Frontal cortex (tissue), 4 donors: Measurements from ENCODE around the gene CHMP6. TPM values are rescaled to one million over a fixed set of nuclear protein-coding genes. Genes with fewer than 3 reads are reported as not detected.
A peak's percentile ranks its signal among the peaks of the same experiment; 100 is the strongest.

Experiments used
- DNase-seq, 2 donors: peaks; one replicate each; pipeline ENCODE4 v3.0.0; 2012; ENCODE audit warnings: low spot score in 2 of 2
- FAIRE-seq: peaks from 2 replicates; lab custom pipeline; 2012; peaks lifted over from hg19 to GRCh38; lab: Jason Lieb, UNC
- total RNA-seq: library from RNA; depleted of rRNA; stranded (reverse); fragments of >200 nt; gene quantifications from one replicate; pipeline ENCODE4 v1.2.3, GENCODE V29; 2014
- donor health status: control.
- donor health status: control.
- donor health status: control.

The CHMP6 gene
- total RNA-seq, 1 donor from 2014 or later, result 10.2 TPM

DNA sequence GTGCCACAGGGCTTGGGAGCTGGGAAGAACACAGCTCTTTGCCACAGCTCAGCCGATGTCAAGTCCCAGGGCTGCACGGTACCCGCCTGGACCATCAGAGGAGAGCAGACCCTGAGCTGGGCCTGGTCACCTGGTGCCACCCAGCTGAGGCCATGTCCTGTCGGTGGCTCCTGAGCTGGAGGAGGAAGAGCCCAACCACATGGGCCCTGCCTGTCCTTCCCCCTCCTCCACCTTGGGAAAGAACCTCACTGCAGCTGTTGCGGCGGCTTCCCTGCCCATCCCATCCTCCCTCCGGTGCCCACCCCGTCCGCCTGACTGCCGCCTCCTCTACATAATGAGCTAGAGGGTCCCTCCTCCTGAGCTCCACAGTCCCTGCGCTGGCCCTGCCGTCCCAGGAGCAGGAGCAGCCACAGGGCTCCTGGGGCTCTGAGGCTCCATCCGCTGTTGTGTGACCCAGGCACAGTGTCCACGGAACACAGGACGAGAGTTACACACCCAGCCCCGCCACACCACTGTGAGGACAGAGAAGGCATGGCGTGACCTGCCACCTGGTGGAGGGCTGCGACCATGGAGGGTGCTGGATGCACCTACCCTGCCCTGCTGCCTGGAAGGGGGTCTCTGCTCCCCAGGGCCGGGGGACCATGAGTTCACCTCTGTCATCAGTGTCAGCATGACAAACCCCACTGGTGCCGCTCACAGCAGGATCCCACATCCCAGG, 21.4 kb upstream of the CHMP6 start:
- FAIRE-seq (no peak), DNase-seq (peak; percentile 56 to 72)

DNA sequence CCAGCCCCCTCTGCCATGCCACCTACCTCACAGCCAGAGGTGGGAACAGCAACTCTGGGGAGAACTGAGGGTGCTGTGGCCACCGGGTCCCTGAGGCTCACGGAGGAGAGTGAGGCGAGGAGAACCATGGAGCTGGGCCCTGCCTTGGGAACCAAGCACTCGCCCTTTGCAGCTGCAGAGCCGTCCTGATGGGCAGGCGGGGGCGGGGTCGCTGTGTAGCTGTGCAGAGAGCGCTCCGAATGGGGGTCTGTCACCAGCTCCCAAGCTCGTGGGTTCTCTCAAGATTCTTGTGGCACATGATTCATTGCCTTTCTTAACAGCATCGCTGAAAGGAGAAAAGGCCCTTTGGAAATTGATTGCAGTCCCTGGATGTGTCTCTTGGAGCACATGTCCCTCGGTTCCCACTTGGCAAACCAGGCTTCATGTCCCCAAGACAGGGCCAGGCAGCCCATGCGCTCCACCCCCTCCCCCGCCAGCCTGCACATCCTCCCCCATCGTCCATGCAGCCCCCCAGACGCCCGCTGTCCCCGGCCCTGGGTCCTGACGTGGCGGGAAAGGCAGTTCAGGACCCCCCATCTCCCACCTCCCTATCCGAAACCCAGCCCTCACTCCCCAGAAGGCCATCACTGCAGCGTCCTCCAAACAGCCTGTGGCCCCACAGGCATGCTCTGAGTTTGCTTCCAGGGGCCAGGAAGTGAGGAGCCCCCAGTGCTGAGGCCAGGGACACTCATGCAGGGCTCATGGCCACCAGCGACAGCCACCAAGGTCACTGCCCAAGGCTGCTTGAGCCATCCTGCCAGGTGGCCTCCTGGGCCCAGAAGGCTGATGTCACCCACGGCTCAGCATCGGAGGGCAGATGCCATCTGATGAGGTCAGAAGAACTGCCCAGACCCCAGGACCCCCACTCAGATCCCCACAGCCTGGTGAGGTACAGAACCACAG, 20.6 kb upstream of the CHMP6 start:
- FAIRE-seq (no peak), DNase-seq (no peak)

- FAIRE-seq (no peak), DNase-seq (no peak)
These were observed 19.8 kb upstream of the CHMP6 start for GRCh38 chr17:80971704-80972304.

GRCh38 chr17:80976701-80977100, 14.9 kb upstream of the CHMP6 start:
- no peak for FAIRE-seq
- DNase-seq, result no peak

GRCh38 chr17:80977172-80977571, 14.5 kb upstream of the CHMP6 start:
- DNase-seq (no peak), FAIRE-seq (no peak)

DNA sequence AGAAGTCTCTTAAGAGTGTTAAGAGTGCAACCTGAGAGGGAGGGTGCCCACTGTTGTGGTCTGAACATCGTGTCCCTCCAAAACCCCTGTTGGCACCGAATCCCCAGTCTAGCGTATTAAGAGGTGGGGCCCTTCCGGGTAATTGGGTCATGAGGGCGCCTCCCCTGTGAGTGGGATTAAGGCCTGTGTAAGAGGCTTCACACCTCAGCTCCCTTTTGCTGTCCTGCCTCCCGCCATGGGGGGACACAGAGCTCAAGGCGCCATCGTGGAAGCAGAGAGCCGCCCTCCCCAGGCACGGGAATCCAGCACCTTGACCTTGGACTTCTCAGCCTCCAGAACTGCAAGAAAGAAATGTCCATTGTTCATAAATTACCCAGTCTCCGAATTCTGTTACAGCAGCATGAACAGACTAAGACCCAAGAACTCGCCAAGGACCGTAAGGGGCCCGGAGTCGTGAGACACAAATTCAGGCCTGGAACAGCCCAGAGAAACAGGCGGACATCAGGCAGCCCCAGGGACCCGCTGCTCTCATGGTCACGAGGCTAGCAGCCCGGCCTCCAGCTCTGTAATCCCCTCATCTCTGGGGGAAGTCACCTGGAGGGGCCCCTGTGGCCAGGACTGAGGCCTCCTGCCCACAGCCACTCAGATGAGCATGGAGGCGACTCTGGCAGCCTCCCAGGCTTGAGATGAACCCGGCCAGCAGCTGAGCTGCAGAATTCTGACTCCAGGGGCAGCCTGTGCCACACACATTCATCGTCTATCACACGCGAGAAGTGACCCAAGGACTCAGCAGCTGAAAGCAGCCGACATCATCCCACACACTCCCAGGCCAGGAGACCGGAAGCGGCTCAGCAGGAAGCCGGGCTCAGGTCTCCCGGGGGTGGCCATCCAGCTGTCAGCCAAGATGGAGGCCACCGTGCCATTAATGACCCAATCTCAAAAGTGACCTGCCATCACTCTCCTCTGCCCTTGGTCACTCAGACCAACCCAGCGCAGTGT, 12.8 kb upstream of the CHMP6 start:
- FAIRE-seq, result no peak

DNA sequence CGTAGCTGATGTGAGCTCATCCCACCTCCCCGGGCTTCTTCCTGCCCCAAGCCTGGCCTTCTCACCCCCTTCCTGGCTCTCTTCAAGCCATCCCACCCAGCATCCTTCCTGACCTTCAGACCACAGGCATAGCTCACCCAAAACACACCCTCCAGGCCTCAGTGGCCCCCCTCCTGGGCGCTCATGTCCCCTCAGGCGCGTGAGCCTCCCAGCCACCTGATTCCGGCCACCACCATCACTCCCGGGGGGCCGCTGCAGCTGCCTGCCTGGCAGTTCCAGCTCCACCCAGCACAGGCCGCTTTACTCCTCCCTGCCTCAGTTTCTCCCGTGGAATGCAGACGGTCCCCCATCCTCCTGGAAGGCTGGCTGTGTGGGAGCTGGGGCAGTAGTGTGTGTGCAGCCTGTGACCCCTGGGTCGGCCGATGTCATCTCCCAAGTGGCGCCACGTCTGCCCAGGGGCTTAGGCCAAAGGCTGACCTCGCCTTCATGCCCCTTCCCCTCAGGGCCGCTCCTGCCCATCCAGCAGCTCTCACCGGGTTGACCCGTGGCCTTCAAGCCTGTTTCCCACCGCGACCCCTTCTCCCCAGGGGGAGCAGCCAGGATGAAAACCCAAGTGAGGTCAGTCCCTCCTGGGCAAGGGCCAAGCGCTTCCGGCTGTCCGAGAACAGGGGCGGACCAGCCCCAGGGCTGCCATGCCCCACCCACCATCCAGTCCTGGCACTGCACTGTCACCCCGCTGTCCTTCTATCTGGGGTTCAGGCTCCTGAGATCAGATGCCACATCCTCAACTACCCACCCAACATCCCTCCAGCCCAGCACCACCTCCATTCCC, 11.9 kb upstream of the CHMP6 start:
- DNase-seq (no peak), FAIRE-seq (no peak)

More for the DNA sequence above, 12.8 kb upstream of the CHMP6 start:
- DNase-seq, result no peak

GRCh38 chr17:80980397-80981061, 11.1 kb upstream of the CHMP6 start:
- DNase-seq (no peak), FAIRE-seq (no peak)

GRCh38 chr17:80981062-80981902, 10.4 kb upstream of the CHMP6 start:
- FAIRE-seq (no peak), DNase-seq (peak; percentile 74 to 81)

DNA sequence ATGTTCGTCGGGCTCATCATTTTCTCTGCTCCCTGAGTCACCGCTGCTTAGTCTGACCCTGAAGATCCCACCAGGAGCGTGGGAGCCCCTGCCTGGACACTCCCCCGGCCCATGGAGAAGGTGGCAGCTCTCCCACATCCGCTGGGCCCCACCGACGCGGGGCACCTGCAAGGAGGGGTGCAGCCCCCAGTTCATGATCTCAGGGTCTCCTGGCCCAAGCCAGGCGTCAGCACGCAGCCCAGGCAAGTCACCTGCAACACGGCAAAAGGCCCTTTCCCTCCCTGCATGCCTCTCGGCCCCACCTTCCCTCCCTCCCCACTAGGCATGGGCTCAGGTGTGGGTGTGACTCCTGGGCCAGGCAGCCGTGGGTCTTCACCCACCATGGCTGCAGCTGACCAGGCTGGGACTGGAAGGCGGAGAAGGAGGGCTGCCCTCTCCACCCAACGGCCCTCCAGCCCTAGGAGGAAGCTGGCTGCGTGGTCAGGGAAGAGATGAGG, 9.7 kb upstream of the CHMP6 start:
- FAIRE-seq (no peak), DNase-seq (no peak)

- FAIRE-seq, result no peak
- DNase-seq, result no peak
These were observed 9.1 kb upstream of the CHMP6 start for GRCh38 chr17:80982426-80982974.

DNA sequence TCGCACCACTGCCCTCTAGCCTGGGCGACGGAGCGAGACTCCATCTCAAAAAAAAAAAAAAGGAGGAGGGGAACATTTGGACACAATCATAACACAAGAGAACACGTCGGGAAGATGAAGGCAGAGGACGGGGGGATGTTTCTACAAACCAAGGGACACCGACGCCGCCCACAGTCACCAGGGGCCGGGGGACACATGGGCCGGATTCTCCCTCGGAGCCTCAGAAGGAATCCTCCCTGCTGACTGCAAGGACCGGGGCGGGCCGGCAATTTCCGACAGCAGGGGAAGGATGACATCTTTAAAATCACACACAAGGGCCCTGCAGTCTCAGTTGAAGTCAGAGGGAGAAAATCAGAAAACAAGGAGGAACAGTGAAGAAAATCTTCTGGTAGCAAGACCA, 8.1 kb upstream of the CHMP6 start:
- FAIRE-seq (no peak), DNase-seq (no peak)

- DNase-seq, result no peak
- no peak for FAIRE-seq
These were observed 6.9 kb upstream of the CHMP6 start for GRCh38 chr17:80984749-80985148.

GRCh38 chr17:80986046-80986445, 5.6 kb upstream of the CHMP6 start:
- DNase-seq (no peak), FAIRE-seq (no peak)

- DNase-seq (no peak), FAIRE-seq (no peak)
These were observed 4.7 kb upstream of the CHMP6 start for GRCh38 chr17:80986816-80987475.

- no peak for DNase-seq
- no peak for FAIRE-seq
These were observed 3.6 kb upstream of the CHMP6 start for GRCh38 chr17:80987941-80988461.
